Mucosa of gallbladder (tissue), 1 donor: Measurements from ENCODE around the gene MYBPH. TPM values are rescaled to one million over a fixed set of nuclear protein-coding genes. Genes with fewer than 3 reads are reported as not detected.

Experiments used
- DNase-seq: peaks from one replicate; pipeline ENCODE4 v3.0.0-alpha.2; 2020; ENCODE audit warnings: low spot score
- total RNA-seq: library from RNA; stranded (reverse); gene quantifications from one replicate; pipeline ENCODE4 v1.2.1, GENCODE V29; 2021
- donor health status: DM: no; HTN: no; CAD: no.

MYBPH gene
- total RNA-seq, 1 donor from 2014 or later: not detected

GRCh38 chr1:203148579-203148978 lies 27.0 kb downstream of the MYBPH start:
- no peak for DNase-seq

GRCh38 chr1:203148127-203148526 lies 27.5 kb downstream of the MYBPH start:
- DNase-seq: no peak

- no peak for DNase-seq
These were observed 28.2 kb downstream of the MYBPH start for GRCh38 chr1:203147376-203147775.

GRCh38 chr1:203146537-203146936 lies 29.1 kb downstream of the MYBPH start:
- DNase-seq: no peak

- DNase-seq: no peak
These were observed 29.6 kb downstream of the MYBPH start for GRCh38 chr1:203146042-203146369.

- no peak for DNase-seq
These were observed 30.1 kb downstream of the MYBPH start for GRCh38 chr1:203145321-203146041.

GRCh38 chr1:203144661-203145060 lies 31.0 kb downstream of the MYBPH start:
- no peak for DNase-seq

- DNase-seq: no peak
These were observed 32.0 kb downstream of the MYBPH start for GRCh38 chr1:203143641-203144040.

- no peak for DNase-seq
These were observed 32.8 kb downstream of the MYBPH start for GRCh38 chr1:203142684-203143408.

- no peak for DNase-seq
These were observed 33.5 kb downstream of the MYBPH start for GRCh38 chr1:203142124-203142523.

GRCh38 chr1:203140743-203141520 lies 34.7 kb downstream of the MYBPH start:
- DNase-seq: no peak

- no peak for DNase-seq
These were observed 35.6 kb downstream of the MYBPH start for GRCh38 chr1:203139976-203140475.

- DNase-seq: no peak
These were observed 37.6 kb downstream of the MYBPH start for GRCh38 chr1:203138066-203138465.

- DNase-seq: no peak
These were observed 38.3 kb downstream of the MYBPH start for GRCh38 chr1:203137324-203137723.

- no peak for DNase-seq
These were observed 39.1 kb downstream of the MYBPH start for GRCh38 chr1:203136409-203137042.

GRCh38 chr1:203135636-203136305 lies 39.9 kb downstream of the MYBPH start:
- no peak for DNase-seq

GRCh38 chr1:203133970-203134725 lies 41.5 kb downstream of the MYBPH start:
- DNase-seq: no peak

GRCh38 chr1:203131548-203132200 lies 44.0 kb downstream of the MYBPH start:
- no peak for DNase-seq

- no peak for DNase-seq
These were observed 45.2 kb downstream of the MYBPH start for GRCh38 chr1:203130358-203130985.
